ENCODE data around the gene TRAPPC4.

Gene TRAPPC4

GRCh38 chr11:119028346-119029068 lies 9.9 kb downstream of the TRAPPC4 start:
- H3K27ac ChIP-seq (replicated peaks) = peak overlapping the region; percentile 87; the same call in 1 of the 2 replicates
- no peak overlapping the region for H3K4me3 ChIP-seq (replicated peaks; ENCODE audit: insufficient read depth, low read length)
- TF ChIP-seq REST (IDR thresholded peaks at IDR 0.05; ENCODE audit: insufficient replicate concordance, low read depth) (no peak), POLR2AphosphoS5 (IDR thresholded peaks at IDR 0.05; ENCODE audit: low read depth) (no peak), SPI1 (IDR thresholded peaks at IDR 0.05; ENCODE audit: borderline replicate concordance, low read depth) (no peak), GABPA (IDR thresholded peaks at IDR 0.05; ENCODE audit: low read depth) (no peak)
- H3K27me3 ChIP-seq (ENCODE audit: insufficient read depth, poor library complexity, severe bottlenecking) = no peaks in the 10 kb centered on the region
- DNase-seq (ENCODE audit: low read depth in 1 of 2, low spot score in 1 of 2) = no peak

GRCh38 chr11:119029069-119029339 lies 10.4 kb downstream of the TRAPPC4 start:
- DNase-seq (ENCODE audit: low read depth in 1 of 2, low spot score in 1 of 2) = no peak
- Histone ChIP-seq H3K4me3 (replicated peaks; ENCODE audit: insufficient read depth, low read length) (peak overlapping the region; percentile 74; the same call in 1 of the 2 replicates), H3K27ac (replicated peaks) (peak overlapping the region; percentile 87), H3K27me3 (ENCODE audit: insufficient read depth, poor library complexity, severe bottlenecking) (no peaks in the 10 kb centered on the region)
- TF ChIP-seq POLR2AphosphoS5 (IDR thresholded peaks at IDR 0.05; ENCODE audit: low read depth) (no peak), CTCF (IDR thresholded peaks at IDR 0.05; ENCODE audit: insufficient read depth, low read length) (no peak), SPI1 (IDR thresholded peaks at IDR 0.05; ENCODE audit: borderline replicate concordance, low read depth) (no peak), GABPA (IDR thresholded peaks at IDR 0.05; ENCODE audit: low read depth) (no peak), REST (IDR thresholded peaks at IDR 0.05; ENCODE audit: insufficient replicate concordance, low read depth) (no peak)

- peak in 1 of 2 experiments; percentile 65 for DNase-seq (ENCODE audit: low read depth in 1 of 2, low spot score in 1 of 2)
- H3K4me3 ChIP-seq (replicated peaks; ENCODE audit: insufficient read depth, low read length) = peak overlapping the region; percentile 74
- H3K27ac ChIP-seq (replicated peaks) = peak overlapping the region; percentile 87
- TF ChIP-seq SPI1 (IDR thresholded peaks at IDR 0.05; ENCODE audit: borderline replicate concordance, low read depth) (no peak), CTCF (IDR thresholded peaks at IDR 0.05; ENCODE audit: insufficient read depth, low read length) (no peak), POLR2AphosphoS5 (IDR thresholded peaks at IDR 0.05; ENCODE audit: low read depth) (no peak), GABPA (IDR thresholded peaks at IDR 0.05; ENCODE audit: low read depth) (no peak), REST (IDR thresholded peaks at IDR 0.05; ENCODE audit: insufficient replicate concordance, low read depth) (no peak)
- no peaks in the 10 kb centered on the region for H3K27me3 ChIP-seq (ENCODE audit: insufficient read depth, poor library complexity, severe bottlenecking)
These were observed 10.9 kb downstream of the TRAPPC4 start for GRCh38 chr11:119029340-119030028.

Data from HL-60 (cell line).